DND-41 (cell line): ENCODE data around the gene TMEM181.

ENCODE experiments used
- CTCF ChIP-seq: IDR thresholded peaks from 2 replicates; pipeline ENCODE4 v1.5.1; 2012; ENCODE audit warnings: borderline replicate concordance, low read length, moderate library complexity, mild to moderate bottlenecking; ENCODE audit not compliant: poor library complexity, severe bottlenecking; ENCODE audit errors: extremely low read depth
- EZH2 ChIP-seq: IDR thresholded peaks from 3 replicates; pipeline ENCODE4 v1.6.1; 2012; ENCODE audit warnings: borderline replicate concordance, low read depth, mild to moderate bottlenecking, moderate library complexity, low read length, inconsistent platforms; ENCODE audit not compliant: severe bottlenecking

GRCh38 chr6:158561321-158561884 lies 1.5 kb downstream of the TMEM181 start:
- TF ChIP-seq CTCF = no peak
- TF ChIP-seq EZH2 = no peak
